ENCODE measurements around the gene ALG9.

DNA sequence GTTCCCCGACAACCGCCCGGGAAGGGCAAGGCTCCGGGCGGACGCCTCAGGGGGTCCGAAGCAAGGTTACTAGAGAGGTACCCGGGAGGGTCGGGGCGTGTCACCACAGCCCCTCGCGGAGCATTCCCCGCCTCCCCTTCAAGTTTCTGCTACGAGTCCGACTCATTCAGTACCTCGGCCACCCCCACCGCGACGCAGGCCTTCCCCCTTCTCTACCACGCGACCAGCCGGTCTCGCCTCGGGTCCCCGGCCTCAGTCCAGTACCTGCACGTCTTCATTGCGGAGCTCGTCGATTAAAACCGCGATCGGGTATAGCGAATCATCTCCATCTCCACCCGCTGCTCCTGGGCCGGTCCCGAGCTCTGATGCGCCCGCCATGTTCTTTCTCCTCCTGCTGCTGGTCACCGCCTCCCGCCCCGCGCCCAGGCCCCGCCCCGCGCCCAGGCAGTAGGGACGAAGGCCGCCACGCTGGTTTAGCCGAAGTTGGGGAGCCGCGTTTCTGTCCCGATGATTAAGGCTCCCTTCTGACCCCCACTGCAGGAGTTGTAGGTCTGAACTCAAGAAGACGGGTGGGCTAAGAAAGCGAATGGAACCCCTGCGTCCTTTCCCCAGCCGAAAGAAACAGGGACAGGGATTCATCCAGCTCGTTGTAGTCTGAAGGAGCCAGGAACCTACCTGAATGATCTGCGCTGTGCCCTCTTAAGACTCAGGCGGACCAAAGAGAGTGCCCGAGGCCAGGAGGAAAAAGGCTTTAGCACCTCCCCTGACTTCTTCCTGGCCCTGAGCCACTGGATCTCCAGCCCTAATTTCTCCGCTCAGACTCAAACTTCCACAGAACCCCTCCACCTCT, 105.2 kb downstream of the ALG9 start, which contains the start of gene PPP2R1B:
- TF ChIP-seq CTCF (conservative IDR thresholded peaks at IDR 0.05) (no peak), ZFX (IDR thresholded peaks at IDR 0.05) (peak; percentile 65)

Data from C4-2B (cell line).